ENCODE results near the gene PDGFRB.

PDGFRB gene

DNA sequence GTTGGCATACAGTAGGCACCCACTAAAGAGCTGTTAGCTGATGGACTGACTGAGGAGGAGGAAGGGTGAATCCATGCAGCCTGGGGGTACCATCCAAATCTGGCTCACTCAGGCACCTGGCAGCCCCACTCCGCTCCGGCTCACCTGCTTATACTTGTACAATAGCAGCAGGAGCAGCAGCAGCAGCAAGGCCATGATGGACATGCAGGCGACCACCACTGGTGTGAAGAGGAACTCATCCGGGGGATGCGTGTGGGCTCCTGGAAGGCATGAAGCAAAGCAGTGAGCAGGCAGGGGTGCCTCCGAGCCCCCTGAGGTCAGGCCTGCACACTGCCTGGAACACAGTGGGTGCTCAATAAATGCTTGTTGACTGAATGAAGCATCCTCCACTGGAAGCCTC, 87.6 kb downstream of the PDGFRB start:
- no peak overlapping the region for H3K27ac ChIP-seq (ENCODE audit: low read depth, low read length)
- no peaks in the 10 kb centered on the region for H3K36me3 ChIP-seq (ENCODE audit: control insufficient read depth, low read length)
- peaks cover 13% of the 10 kb centered on the region; the same call in 1 of the 2 replicates for H3K27me3 ChIP-seq (ENCODE audit: control insufficient read depth, low read length)
- H3K4me1 ChIP-seq (ENCODE audit: control insufficient read depth, low read length) = no peaks in the 10 kb centered on the region
- no peak overlapping the region for H3K4me2 ChIP-seq (ENCODE audit: low read length)
- no peaks in the 10 kb centered on the region for H3K9me2 ChIP-seq (replicated peaks; ENCODE audit: control insufficient read depth, low read length)
- no peaks in the 10 kb centered on the region for H3K79me2 ChIP-seq (ENCODE audit: control insufficient read depth, low read length)
- no peaks in the 10 kb centered on the region for H3K9me3 ChIP-seq (ENCODE audit: control insufficient read depth, insufficient read depth, low read length)
- TF ChIP-seq EZH2phosphoT487 (IDR thresholded peaks at IDR 0.05; ENCODE audit: borderline replicate concordance, low read length) = no peak
- TF ChIP-seq, protein P1, sequence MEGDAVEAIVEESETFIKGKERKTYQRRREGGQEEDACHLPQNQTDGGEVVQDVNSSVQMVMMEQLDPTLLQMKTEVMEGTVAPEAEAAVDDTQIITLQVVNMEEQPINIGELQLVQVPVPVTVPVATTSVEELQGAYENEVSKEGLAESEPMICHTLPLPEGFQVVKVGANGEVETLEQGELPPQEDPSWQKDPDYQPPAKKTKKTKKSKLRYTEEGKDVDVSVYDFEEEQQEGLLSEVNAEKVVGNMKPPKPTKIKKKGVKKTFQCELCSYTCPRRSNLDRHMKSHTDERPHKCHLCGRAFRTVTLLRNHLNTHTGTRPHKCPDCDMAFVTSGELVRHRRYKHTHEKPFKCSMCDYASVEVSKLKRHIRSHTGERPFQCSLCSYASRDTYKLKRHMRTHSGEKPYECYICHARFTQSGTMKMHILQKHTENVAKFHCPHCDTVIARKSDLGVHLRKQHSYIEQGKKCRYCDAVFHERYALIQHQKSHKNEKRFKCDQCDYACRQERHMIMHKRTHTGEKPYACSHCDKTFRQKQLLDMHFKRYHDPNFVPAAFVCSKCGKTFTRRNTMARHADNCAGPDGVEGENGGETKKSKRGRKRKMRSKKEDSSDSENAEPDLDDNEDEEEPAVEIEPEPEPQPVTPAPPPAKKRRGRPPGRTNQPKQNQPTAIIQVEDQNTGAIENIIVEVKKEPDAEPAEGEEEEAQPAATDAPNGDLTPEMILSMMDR (IDR thresholded peaks at IDR 0.05; ENCODE audit: low read depth, low read length, poor library complexity, severe bottlenecking) = no peak
- no peak overlapping the region for H3K4me3 ChIP-seq (ENCODE audit: low read length)
- no peaks in the 10 kb centered on the region for H3F3A ChIP-seq (ENCODE audit: control insufficient read depth, insufficient read depth)
- no peaks in the 10 kb centered on the region for H4K20me1 ChIP-seq (ENCODE audit: control insufficient read depth, insufficient read depth, low read depth, low read length)

DNA sequence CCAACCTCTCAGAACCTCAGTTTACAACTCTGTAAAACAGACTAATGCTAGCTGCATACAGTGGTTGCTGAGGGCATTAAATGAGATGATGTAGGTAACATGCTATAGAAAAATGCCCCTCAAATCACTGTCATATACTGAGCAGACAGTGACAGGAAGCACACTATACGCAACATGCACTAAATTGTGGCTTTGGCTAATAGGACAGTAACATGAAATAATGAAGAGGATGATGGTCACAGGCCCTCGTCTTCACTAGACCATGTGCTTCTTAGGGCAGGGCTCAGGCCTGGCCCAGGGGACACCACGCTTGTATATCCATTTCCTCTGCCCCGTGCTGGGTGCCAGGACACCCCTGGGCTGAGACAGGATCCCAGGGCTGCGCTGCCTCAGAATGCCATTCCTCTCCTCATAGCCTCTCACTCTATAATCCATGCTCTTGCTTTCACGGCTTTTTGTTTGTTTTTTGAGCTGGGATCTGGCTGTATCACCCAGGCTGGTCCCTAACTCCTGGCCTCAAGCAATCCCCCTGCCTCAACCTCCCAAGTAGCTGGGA, 88.2 kb downstream of the PDGFRB start:
- no peaks in the 10 kb centered on the region for H3K36me3 ChIP-seq (ENCODE audit: control insufficient read depth, low read length)
- H3F3A ChIP-seq (ENCODE audit: control insufficient read depth, insufficient read depth) = no peaks in the 10 kb centered on the region
- no peak overlapping the region for H3K4me3 ChIP-seq (ENCODE audit: low read length)
- no peak overlapping the region for H3K4me2 ChIP-seq (ENCODE audit: low read length)
- no peaks in the 10 kb centered on the region for H4K20me1 ChIP-seq (ENCODE audit: control insufficient read depth, insufficient read depth, low read depth, low read length)
- no peaks in the 10 kb centered on the region for H3K9me3 ChIP-seq (ENCODE audit: control insufficient read depth, insufficient read depth, low read length)
- H3K79me2 ChIP-seq (ENCODE audit: control insufficient read depth, low read length) = no peaks in the 10 kb centered on the region
- no peaks in the 10 kb centered on the region for H3K9me2 ChIP-seq (replicated peaks; ENCODE audit: control insufficient read depth, low read length)
- TF ChIP-seq, protein P1 (IDR thresholded peaks at IDR 0.05; ENCODE audit: low read depth, low read length, poor library complexity, severe bottlenecking) = no peak
- TF ChIP-seq EZH2phosphoT487 (IDR thresholded peaks at IDR 0.05; ENCODE audit: borderline replicate concordance, low read length) = no peak
- H3K27me3 ChIP-seq (ENCODE audit: control insufficient read depth, low read length) = peaks cover 12% of the 10 kb centered on the region; the same call in 1 of the 2 replicates
- H3K4me1 ChIP-seq (ENCODE audit: control insufficient read depth, low read length) = no peaks in the 10 kb centered on the region
- H3K27ac ChIP-seq (ENCODE audit: low read depth, low read length) = no peak overlapping the region

DNA sequence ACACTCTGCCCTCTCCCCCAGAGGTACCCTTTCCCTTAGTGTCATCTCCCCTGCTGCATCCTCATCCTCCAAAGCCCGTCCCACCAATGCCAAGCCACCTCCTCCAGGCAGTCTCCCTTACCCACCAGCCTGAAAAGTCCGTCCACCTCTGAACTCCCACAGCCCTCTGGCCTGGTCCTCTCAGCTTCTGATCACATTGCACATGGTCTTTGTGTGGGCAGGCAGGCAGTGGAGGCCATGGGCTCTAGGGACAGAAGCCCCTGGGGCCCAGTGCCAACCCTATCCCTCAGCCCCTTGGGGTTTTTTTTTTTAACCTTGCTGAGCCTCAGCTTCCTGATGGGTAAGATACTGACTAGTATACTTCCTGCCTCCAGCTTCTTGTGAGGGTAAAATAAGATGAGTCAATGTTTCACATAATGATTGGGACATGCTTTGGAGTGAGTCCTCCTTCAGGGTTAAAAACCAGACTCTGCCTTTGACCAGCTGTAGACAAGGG, 88.7 kb downstream of the PDGFRB start:
- no peaks in the 10 kb centered on the region for H3F3A ChIP-seq (ENCODE audit: control insufficient read depth, insufficient read depth)
- peaks cover 12% of the 10 kb centered on the region; the same call in 1 of the 2 replicates for H3K27me3 ChIP-seq (ENCODE audit: control insufficient read depth, low read length)
- no peaks in the 10 kb centered on the region for H3K9me2 ChIP-seq (replicated peaks; ENCODE audit: control insufficient read depth, low read length)
- no peaks in the 10 kb centered on the region for H3K79me2 ChIP-seq (ENCODE audit: control insufficient read depth, low read length)
- no peaks in the 10 kb centered on the region for H3K36me3 ChIP-seq (ENCODE audit: control insufficient read depth, low read length)
- no peak overlapping the region for H3K27ac ChIP-seq (ENCODE audit: low read depth, low read length)
- no peak overlapping the region for H3K4me2 ChIP-seq (ENCODE audit: low read length)
- TF ChIP-seq, protein P1 (IDR thresholded peaks at IDR 0.05; ENCODE audit: low read depth, low read length, poor library complexity, severe bottlenecking) = no peak
- no peak for TF ChIP-seq EZH2phosphoT487 (IDR thresholded peaks at IDR 0.05; ENCODE audit: borderline replicate concordance, low read length)
- H3K4me3 ChIP-seq (ENCODE audit: low read length) = no peak overlapping the region
- H4K20me1 ChIP-seq (ENCODE audit: control insufficient read depth, insufficient read depth, low read depth, low read length) = no peaks in the 10 kb centered on the region
- H3K4me1 ChIP-seq (ENCODE audit: control insufficient read depth, low read length) = no peaks in the 10 kb centered on the region
- no peaks in the 10 kb centered on the region for H3K9me3 ChIP-seq (ENCODE audit: control insufficient read depth, insufficient read depth, low read length)
